Suppressor macrophage (primary cell): ENCODE measurements around the gene SRGAP3.

ENCODE experiments used
- DNase-seq, 4 experiments: peaks; one replicate each; pipeline ENCODE4 v3.0.0-alpha.2; 2020 to 2022

Gene SRGAP3

DNA sequence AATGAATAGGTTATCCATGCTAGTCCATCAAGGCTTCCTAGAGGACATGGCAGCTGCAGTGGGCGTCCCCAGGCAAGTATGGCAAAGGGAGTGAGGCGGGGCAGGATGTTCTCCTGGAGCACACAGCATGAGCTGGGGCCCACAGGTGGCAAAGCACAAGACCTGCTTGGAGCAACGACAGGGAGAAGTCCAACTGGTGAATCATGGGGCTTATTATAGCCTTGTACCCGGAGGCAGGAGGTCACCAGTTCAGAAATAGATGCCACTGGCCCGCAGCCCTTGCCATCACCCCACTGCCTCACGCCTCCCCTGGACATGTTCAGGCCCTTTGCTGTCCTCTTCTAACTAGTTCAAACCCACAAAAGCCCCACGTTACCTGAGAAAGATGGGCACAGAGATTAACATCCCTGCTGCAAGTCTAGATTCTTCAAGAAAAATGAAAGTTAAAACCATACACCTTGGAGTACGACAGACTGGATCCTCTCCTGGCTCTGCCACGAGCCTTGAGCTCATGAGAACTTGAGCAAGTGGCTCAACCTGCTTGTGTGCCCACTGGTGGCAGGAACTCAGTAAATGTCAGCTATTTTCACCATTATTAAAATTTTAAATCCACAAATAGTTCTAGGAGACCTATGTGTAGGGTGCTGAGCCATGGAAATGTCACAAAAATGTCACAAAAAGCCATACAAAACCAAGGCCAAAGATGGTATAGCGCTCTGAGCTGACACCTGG lies 1.8 kb upstream of the SRGAP3 start:
- DNase-seq = no peak

DNA sequence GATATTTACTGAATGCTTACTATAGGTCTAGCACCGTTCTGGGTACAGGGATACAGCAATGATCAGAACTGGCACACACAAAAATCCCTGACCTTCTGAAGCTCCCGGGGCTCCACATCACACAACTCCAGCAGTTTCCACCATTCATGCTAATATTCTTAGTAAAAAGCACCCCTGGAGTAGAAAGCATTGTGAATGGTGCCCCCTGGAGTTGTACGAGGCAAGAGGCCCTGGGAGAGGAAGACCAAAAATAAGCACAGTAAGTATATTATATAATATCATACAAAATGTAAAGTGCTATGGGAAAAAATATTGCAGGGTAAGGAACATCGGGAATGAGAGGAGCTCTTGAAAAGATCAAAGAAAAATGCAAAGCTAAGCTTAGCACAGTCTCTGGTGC lies 790 bp upstream of the SRGAP3 start:
- DNase-seq = peak in 3 of 4 experiments; percentile 13 to 55 (median 35)

- DNase-seq = peak; percentile 8 to 39 (median 28)
These were observed 749 bp downstream of the SRGAP3 start for GRCh38 chr3:9248522-9249271.

DNA sequence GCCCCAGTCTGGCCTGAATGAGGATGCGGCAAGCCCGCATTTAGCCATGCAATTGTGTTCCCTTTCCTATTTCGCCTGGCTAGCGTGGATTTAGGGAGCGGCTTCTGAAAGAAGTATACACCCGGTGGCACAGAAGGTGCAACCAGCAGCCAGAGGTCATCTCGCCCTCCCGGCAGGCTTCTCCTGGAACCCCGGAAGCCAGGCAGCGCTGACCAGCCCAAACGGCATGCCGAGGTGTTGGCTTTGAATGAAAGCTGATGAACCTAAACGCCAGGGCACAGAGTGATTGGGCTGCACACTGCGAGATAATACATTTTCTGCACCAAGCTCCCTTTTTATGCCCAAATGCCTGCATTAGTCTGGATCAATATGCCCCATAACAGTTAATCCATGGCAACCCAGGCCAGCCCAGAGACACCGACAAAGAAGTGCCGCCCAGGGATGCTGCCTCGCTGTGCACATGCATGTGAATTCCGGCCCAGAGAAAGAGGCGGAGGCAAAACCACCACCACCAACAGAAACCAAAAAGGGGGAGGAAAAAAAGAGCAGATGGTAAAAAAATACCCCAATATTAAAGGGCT lies 1.4 kb downstream of the SRGAP3 start:
- DNase-seq = no peak

DNA sequence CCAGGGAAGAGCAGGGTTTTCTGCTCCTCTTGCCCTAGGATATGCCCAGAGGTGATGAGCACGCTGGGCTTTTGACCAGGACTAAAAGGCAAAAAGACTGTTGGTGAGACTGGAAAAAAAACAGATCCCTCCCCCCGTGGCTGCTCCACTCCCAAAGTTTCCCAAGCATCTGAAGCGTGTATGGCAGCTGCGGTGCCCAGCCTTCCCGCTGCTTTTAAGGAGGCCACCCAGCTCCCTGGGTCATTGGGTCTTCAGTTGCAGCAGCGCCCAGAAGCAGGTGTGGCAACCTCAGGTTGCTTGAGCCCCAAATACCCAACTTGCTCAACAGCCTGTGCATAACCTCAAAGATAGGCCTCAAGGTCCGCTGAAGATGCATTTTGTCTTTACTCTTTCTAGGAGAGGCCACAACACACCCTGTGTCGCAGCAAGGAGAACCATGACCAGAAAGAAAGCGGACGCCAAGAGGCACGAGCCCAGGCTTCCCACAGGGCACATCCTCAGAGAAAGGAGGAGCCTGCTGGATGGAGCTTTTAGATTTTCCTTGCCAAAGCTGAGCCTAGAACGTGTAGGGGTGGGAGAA lies 2.0 kb downstream of the SRGAP3 start:
- no peak for DNase-seq

- no peak for DNase-seq
These were observed 3.3 kb downstream of the SRGAP3 start for GRCh38 chr3:9246189-9246588.

GRCh38 chr3:9244495-9245183 lies 4.8 kb downstream of the SRGAP3 start:
- no peak for DNase-seq

GRCh38 chr3:9241956-9242355 lies 7.5 kb downstream of the SRGAP3 start:
- peak; percentile 15 to 55 (median 46) for DNase-seq

DNA sequence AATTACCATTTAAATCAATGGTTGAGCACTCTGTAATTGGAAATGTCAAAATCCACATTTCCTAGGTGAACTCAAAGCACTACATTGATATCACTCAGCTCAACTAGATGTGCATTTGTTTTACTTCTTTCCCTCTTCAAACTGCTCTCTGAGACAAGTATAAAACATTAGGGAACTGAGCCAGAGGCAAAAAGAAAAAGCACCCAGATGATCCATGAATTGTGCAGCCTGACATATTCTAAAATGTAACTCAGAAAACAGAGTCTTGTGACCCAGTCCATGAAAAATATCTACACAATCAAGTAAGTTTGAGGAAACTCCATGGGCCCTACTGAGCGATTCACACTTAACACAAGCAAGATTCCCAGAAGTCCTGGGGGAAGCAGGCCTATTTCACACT lies 9.8 kb downstream of the SRGAP3 start:
- DNase-seq = no peak

- peak; percentile 14 to 57 (median 34) for DNase-seq
These were observed 10.6 kb downstream of the SRGAP3 start for GRCh38 chr3:9238721-9239295.

DNA sequence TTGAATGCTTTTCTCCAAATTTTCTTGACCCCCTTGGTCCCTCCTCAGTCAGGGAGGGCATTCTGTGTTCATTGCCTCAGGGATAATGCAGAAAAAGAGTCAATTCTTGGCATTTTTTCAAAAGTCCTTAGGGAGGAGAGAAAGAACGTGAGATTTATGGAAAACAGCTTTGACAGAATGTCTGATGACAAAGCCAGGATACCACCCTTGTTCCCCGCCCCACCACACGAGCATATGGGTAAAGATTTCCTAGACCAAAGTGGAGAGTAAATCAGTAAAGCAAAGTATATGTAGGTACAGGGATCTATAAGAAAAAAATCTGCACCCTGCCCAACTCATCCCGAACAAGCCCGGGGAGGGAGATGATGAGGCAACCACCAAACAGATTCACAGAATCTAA lies 11.2 kb downstream of the SRGAP3 start:
- no peak for DNase-seq

DNA sequence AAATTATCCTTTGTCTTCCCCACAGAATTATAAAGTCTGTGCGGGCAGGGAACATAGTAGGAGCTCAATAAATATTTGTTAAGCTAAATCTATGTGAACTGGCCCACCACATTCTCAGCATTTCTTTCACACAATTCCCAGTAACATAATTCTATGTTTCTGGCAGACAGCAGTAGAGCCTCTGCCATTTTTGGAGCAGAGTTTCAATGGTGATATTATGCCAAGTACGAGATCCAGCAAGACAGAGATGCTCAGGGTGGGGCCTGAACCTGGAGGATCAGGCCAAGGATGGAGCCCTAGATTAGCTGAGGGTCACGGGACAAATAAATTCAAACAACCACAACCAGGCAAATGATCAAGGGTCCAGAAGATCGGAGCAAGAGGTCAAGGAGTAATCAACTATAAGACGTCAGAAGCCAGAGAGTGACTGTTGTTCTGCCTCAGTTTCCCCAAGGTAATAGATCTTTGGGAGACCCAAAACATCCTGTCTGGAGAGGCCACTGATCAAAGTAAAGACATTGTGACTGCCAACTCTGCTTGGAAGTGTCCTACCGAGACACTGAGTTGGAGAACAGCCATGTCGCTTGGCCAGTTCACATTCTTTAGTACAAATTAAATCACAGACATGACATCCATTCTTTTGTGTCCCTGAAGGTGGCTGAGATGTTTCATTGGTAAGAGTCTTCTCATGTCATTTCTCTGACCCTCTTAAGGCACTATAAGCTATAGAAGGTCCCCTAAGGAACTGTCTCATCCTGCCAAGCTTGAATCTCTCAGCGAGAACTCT lies 15.4 kb downstream of the SRGAP3 start:
- DNase-seq = no peak

GRCh38 chr3:9233101-9233500 lies 16.3 kb downstream of the SRGAP3 start:
- DNase-seq = no peak

DNA sequence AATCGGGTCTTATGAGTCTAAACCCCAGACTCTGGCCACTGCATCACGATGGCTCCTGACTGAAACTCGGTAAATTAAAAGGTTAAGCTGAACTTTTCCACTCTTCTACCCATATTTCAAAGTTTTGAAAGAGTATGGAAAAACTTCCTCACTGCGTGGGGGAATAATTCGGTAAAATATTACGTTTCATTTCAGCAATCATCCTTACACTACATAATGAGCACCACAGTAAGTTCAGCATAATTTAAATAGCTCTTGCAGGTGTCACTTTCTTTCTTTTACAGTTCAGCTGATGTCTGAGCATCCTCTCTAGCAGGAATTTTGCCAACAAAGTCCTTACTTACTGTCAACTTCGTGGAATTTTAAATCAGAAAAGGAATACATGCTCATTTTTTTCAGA lies 17.5 kb downstream of the SRGAP3 start:
- no peak for DNase-seq

- no peak for DNase-seq
These were observed 18.0 kb downstream of the SRGAP3 start for GRCh38 chr3:9231471-9231870.

- no peak for DNase-seq
These were observed 18.4 kb downstream of the SRGAP3 start for GRCh38 chr3:9231006-9231405.

DNA sequence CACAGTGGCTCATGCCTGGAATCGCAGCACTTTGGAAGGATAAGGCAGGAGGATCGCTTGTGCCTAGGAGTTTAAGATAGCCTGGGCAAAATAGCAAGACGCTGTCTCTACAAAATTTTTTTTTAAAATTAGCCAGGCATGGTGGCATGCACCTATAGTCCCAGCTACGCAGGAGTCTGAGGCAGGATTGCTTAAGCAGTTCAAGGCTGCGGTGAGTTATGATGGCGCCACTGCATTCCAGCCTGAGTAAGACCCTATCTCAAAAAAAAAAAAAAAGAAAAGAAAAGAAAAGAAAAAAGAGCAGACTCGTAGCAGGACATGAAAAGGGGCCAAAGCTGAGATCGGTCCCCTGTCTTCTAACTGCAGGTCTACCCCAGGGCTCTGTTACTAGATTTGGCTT lies 18.9 kb downstream of the SRGAP3 start:
- DNase-seq = no peak

- DNase-seq = no peak
These were observed 19.6 kb downstream of the SRGAP3 start for GRCh38 chr3:9229879-9230278.

GRCh38 chr3:9229325-9229724 lies 20.1 kb downstream of the SRGAP3 start:
- no peak for DNase-seq

GRCh38 chr3:9226326-9226725 lies 23.1 kb downstream of the SRGAP3 start:
- DNase-seq = no peak

GRCh38 chr3:9225268-9225667 lies 24.2 kb downstream of the SRGAP3 start:
- no peak for DNase-seq

GRCh38 chr3:9224490-9224889 lies 25.0 kb downstream of the SRGAP3 start:
- peak in 3 of 4 experiments; percentile 8 to 25 (median 10) for DNase-seq
